A549 (cell line): Measurements from ENCODE around the gene APOOL. TPM values are rescaled to one million over a fixed set of nuclear protein-coding genes. Genes with fewer than 3 reads are reported as not detected.

Source experiments
- ATAC-seq, 2 experiments: fragments of 200-7000 bp in 1 of 2; fragments of >200 bp in 1 of 2; cut with Nextera tagmentation in 1 of 2; cut with Tn5 transposase in 1 of 2; 3 replicates each; pipeline versions ENCODE4 v1.8.0 to v1.9.1; 2018 to 2020; ENCODE audit warnings: mild to moderate bottlenecking in 1 of 2, moderate library complexity in 1 of 2
- CTCF ChIA-PET: fragments of 300-600 bp; sonication (Branson Sonifier 250); formaldehyde crosslinking; extraction: SDS; loops from one replicate; lab custom pipeline; 2021; ENCODE audit warnings: antibody characterized with exemption, inconsistent platforms; lab: Yijun Ruan, JAX
- POLR2A ChIA-PET: fragments of 350-600 bp; formaldehyde crosslinking; extraction: SDS; loops from one replicate; lab custom pipeline; 2021; ENCODE audit warnings: antibody characterized with exemption, inconsistent platforms; lab: Yijun Ruan, JAX
- DNase-seq, 2 experiments: peaks; one replicate each; pipeline versions ENCODE4 v3.0.0 to v3.0.0-alpha.2; 2011 to 2016; ENCODE audit warnings: low read depth in 1 of 2, low spot score in 1 of 2
- FAIRE-seq: peaks from 2 replicates; lab custom pipeline; 2011; peaks lifted over from hg19 to GRCh38; lab: Jason Lieb, UNC
- H3K27ac ChIP-seq, 2 experiments: fragments of >200 bp; sonication (Bioruptor Twin); formaldehyde crosslinking; 3 replicates each; pipeline ENCODE4 v1.5.1; 2016 to 2017
- H3K4me1 ChIP-seq: fragments of >200 bp; sonication (Bioruptor Twin); formaldehyde crosslinking; 3 replicates; pipeline ENCODE4 v1.6.1; 2016
- H3K4me2 ChIP-seq: fragments of >200 bp; sonication (Bioruptor Twin); formaldehyde crosslinking; 3 replicates; pipeline ENCODE4 v1.6.1; 2016
- H3K4me3 ChIP-seq: fragments of >200 bp; sonication (Bioruptor Twin); formaldehyde crosslinking; 3 replicates; pipeline ENCODE4 v1.5.1; 2016
- H3K9me3 ChIP-seq: fragments of >200 bp; sonication (Bioruptor Twin); formaldehyde crosslinking; 3 replicates; pipeline ENCODE4 v1.6.1; 2016
- BCL3 ChIP-seq: fragments of >200 bp; sonication (Bioruptor Twin); formaldehyde crosslinking; IDR thresholded peaks from 3 replicates; pipeline ENCODE4 v1.6.1; 2016
- BHLHE40 ChIP-seq: IDR thresholded peaks from 2 replicates; pipeline ENCODE4 v1.6.1; 2012; ENCODE audit warnings: low read depth, low read length, inconsistent platforms
- CHD2 ChIP-seq: fragments of 150-350 bp; IDR thresholded peaks from 2 replicates; pipeline ENCODE4 v1.6.1; 2014; ENCODE audit warnings: low read length; ENCODE audit not compliant: partially characterized antibody
- CHD4 ChIP-seq: fragments of 200-600 bp; sonication (generic); IDR thresholded peaks from 2 replicates; pipeline ENCODE4 v1.6.1; 2016; ENCODE audit warnings: antibody characterized with exemption, mild to moderate bottlenecking, borderline replicate concordance
- EHF ChIP-seq: fragments of 250-450 bp; sonication (Bioruptor Pico); IDR thresholded peaks from 2 replicates; pipeline ENCODE4 v1.5.0; 2020; ENCODE audit warnings: mild to moderate bottlenecking
- ESRRA ChIP-seq: fragments of 150-350 bp; IDR thresholded peaks from 2 replicates; pipeline ENCODE4 v1.6.1; 2014; ENCODE audit warnings: mild to moderate bottlenecking, low read length, borderline replicate concordance
- FOSB ChIP-seq: fragments of 250-450 bp; sonication (Bioruptor Pico); IDR thresholded peaks from 2 replicates; pipeline ENCODE4 v1.5.0; 2020; ENCODE audit warnings: mild to moderate bottlenecking, moderate library complexity
- FOSL2 ChIP-seq, 2 experiments: fragments of 450-650 bp in 1 of 2; fragments of >200 bp in 1 of 2; sonication (Bioruptor Twin) in 1 of 2; formaldehyde crosslinking; IDR thresholded peaks; 2 replicates each; pipeline versions ENCODE4 v1.5.0 to v1.6.1; 2016 to 2020; ENCODE audit warnings: mild to moderate bottlenecking in 1 of 2, moderate library complexity in 1 of 2
- FOXS1 ChIP-seq: fragments of 250-450 bp; sonication (Bioruptor Pico); IDR thresholded peaks from 2 replicates; pipeline ENCODE4 v1.5.0; 2020; ENCODE audit warnings: mild to moderate bottlenecking, moderate library complexity
- GATA3 ChIP-seq: IDR thresholded peaks from 2 replicates; pipeline ENCODE4 v1.6.1; 2012; ENCODE audit warnings: borderline replicate concordance
- HDAC2 ChIP-seq: fragments of 200-600 bp; sonication (generic); IDR thresholded peaks from 2 replicates; pipeline ENCODE4 v1.6.1; 2016
- HEYL ChIP-seq: fragments of 250-450 bp; sonication (Bioruptor Pico); IDR thresholded peaks from 2 replicates; pipeline ENCODE4 v1.8.0; 2021; ENCODE audit warnings: mild to moderate bottlenecking, moderate library complexity
- HMGXB4 ChIP-seq: fragments of 250-450 bp; sonication (Bioruptor Pico); IDR thresholded peaks from 2 replicates; pipeline ENCODE4 v1.5.0; 2021; ENCODE audit warnings: mild to moderate bottlenecking, moderate library complexity, borderline replicate concordance
- JUN ChIP-seq, 2 experiments: fragments of >200 bp; sonication (Bioruptor Twin); formaldehyde crosslinking; IDR thresholded peaks; 2 replicates in 1 of 2; 3 replicates in 1 of 2; pipeline ENCODE4 v1.6.1; 2016 to 2017
- JUNB ChIP-seq: fragments of >200 bp; sonication (Bioruptor Twin); formaldehyde crosslinking; IDR thresholded peaks from 2 replicates; pipeline ENCODE4 v1.6.1; 2016
- MAX ChIP-seq: IDR thresholded peaks from 2 replicates; pipeline ENCODE4 v1.6.1; 2012
- MAZ ChIP-seq: fragments of 150-350 bp; IDR thresholded peaks from 2 replicates; pipeline ENCODE4 v1.6.1; 2014; ENCODE audit warnings: antibody characterized with exemption, low read depth, low read length, borderline replicate concordance
- NPAS2 ChIP-seq: fragments of 250-450 bp; sonication (Bioruptor Pico); IDR thresholded peaks from 2 replicates; pipeline ENCODE4 v1.8.0; 2022; ENCODE audit warnings: mild to moderate bottlenecking, moderate library complexity, borderline replicate concordance
- PBX3 ChIP-seq: IDR thresholded peaks from 2 replicates; pipeline ENCODE4 v1.6.1; 2012
- POLR2A ChIP-seq: IDR thresholded peaks from 2 replicates; pipeline ENCODE4 v1.6.1; 2012; ENCODE audit warnings: mild to moderate bottlenecking, low read length
- POLR2AphosphoS2 ChIP-seq: conservative IDR thresholded peaks from 2 replicates; pipeline ENCODE4 v1.6.1; 2012; ENCODE audit warnings: low read length, improper control_type of control experiment, inconsistent platforms
- RARB ChIP-seq: fragments of 250-450 bp; sonication (Bioruptor Pico); IDR thresholded peaks from 2 replicates; pipeline ENCODE4 v1.8.0; 2021; ENCODE audit warnings: mild to moderate bottlenecking, moderate library complexity
- RFX5 ChIP-seq: fragments of 450-650 bp; IDR thresholded peaks from 2 replicates; pipeline ENCODE4 v1.7.1; 2014; ENCODE audit warnings: antibody characterized with exemption, mild to moderate bottlenecking, moderate library complexity
- SREBF2 ChIP-seq: fragments of 450-650 bp; IDR thresholded peaks from 2 replicates; pipeline ENCODE4 v1.6.1; 2014; ENCODE audit warnings: mild to moderate bottlenecking, moderate library complexity
- TFCP2L1 ChIP-seq: fragments of 250-450 bp; sonication (Bioruptor Pico); IDR thresholded peaks from 2 replicates; pipeline ENCODE4 v1.5.0; 2021; ENCODE audit warnings: mild to moderate bottlenecking
- TP53 ChIP-seq: fragments of 250-450 bp; sonication (Bioruptor Pico); IDR thresholded peaks from 2 replicates; pipeline ENCODE4 v1.5.0; 2021; ENCODE audit warnings: mild to moderate bottlenecking, moderate library complexity
- ZNF302 ChIP-seq: fragments of 250-450 bp; sonication (Bioruptor Pico); IDR thresholded peaks from 2 replicates; pipeline ENCODE4 v1.9.0; 2021; ENCODE audit warnings: inconsistent platforms, mild to moderate bottlenecking, moderate library complexity
- WGBS: methylation state at CpG from one replicate; pipeline ENCODE4 v1.1.6; 2017; ENCODE audit errors: missing lambda C conversion rate; 5-methylcytosine and 5-hydroxymethylcytosine counted together
- polyA plus RNA-seq, 4 experiments: library from polyadenylated mRNA; depleted of rRNA in 3 of 4; stranded (reverse); fragments of >200 nt; fragmentation: RNase III in 1 of 4; extraction: RNeasy Plus Mini Kit Qiagen cat#74134 plus additional on column Dnase treatment in 1 of 4; gene quantifications; 2 replicates in 3 of 4; 3 replicates in 1 of 4; pipeline ENCODE4 v1.2.3, GENCODE V29; 2011 to 2017
- TF ChIP-seq, protein P1 (sequence below): fragments of 200-600 bp; sonication (generic); IDR thresholded peaks from 2 replicates; pipeline ENCODE4 v1.6.1; 2016; ENCODE audit warnings: antibody characterized with exemption, mild to moderate bottlenecking, moderate library complexity
- TF ChIP-seq, protein P2 (sequence below): IDR thresholded peaks from 2 replicates; pipeline ENCODE4 v1.6.1; 2012; ENCODE audit warnings: low read depth, borderline replicate concordance

APOOL gene
- polyA plus RNA-seq, 2 of the 4 experiments (the other 2 are of a cell fraction) = 10.3 to 10.7 TPM

DNA sequence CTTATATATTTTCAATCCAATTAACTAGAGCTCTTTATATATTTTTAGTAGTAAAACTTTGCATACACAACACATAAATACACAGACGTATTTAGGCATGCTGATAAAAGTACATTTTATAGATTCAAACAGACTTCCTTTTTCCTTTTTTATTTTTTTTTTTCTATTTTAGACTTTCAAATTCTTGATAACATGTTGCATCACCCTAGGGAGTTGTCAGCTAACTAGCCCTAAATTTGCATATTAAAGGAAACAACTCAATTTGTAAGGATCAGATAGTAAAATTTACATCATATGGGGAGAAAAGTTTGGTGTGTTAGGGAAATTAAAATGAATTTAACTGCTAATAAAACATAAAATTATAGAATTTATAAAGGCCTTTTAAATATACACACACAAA lies 47.4 kb upstream of the APOOL start:
- DNase-seq (no peak), ATAC-seq (no peak), FAIRE-seq (no peak)
- ChIA-PET POLR2A (no interaction called here), CTCF (no interaction called here)
- no peaks in the 10 kb centered on the region for H3K9me3 ChIP-seq
- no peak for TF ChIP-seq HMGXB4 (CRISPR knock-in tag)
- TF ChIP-seq RARB (CRISPR knock-in tag) = no peak
- no peak for TF ChIP-seq POLR2AphosphoS2
- TF ChIP-seq FOXS1 (CRISPR knock-in tag) = no peak
- TF ChIP-seq ESRRA = no peak
- TF ChIP-seq FOSL2 (IDR thresholded peaks at IDR 0.05) = no peak
- no peak for TF ChIP-seq FOSL2 (CRISPR knock-in tag; IDR thresholded peaks at IDR 0.05)
- TF ChIP-seq CHD4 = no peak
- no peak for TF ChIP-seq JUN (IDR thresholded peaks at IDR 0.05)
- no peak for TF ChIP-seq HEYL (CRISPR knock-in tag)
- no peak for TF ChIP-seq HDAC2
- TF ChIP-seq CHD2 = no peak
- TF ChIP-seq EHF = no peak
- TF ChIP-seq GATA3 = no peak
- TF ChIP-seq BCL3 = no peak
- TF ChIP-seq JUNB = no peak
- TF ChIP-seq PBX3 = no peak
- TF ChIP-seq, protein P1, sequence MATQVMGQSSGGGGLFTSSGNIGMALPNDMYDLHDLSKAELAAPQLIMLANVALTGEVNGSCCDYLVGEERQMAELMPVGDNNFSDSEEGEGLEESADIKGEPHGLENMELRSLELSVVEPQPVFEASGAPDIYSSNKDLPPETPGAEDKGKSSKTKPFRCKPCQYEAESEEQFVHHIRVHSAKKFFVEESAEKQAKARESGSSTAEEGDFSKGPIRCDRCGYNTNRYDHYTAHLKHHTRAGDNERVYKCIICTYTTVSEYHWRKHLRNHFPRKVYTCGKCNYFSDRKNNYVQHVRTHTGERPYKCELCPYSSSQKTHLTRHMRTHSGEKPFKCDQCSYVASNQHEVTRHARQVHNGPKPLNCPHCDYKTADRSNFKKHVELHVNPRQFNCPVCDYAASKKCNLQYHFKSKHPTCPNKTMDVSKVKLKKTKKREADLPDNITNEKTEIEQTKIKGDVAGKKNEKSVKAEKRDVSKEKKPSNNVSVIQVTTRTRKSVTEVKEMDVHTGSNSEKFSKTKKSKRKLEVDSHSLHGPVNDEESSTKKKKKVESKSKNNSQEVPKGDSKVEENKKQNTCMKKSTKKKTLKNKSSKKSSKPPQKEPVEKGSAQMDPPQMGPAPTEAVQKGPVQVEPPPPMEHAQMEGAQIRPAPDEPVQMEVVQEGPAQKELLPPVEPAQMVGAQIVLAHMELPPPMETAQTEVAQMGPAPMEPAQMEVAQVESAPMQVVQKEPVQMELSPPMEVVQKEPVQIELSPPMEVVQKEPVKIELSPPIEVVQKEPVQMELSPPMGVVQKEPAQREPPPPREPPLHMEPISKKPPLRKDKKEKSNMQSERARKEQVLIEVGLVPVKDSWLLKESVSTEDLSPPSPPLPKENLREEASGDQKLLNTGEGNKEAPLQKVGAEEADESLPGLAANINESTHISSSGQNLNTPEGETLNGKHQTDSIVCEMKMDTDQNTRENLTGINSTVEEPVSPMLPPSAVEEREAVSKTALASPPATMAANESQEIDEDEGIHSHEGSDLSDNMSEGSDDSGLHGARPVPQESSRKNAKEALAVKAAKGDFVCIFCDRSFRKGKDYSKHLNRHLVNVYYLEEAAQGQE = no peak
- no peak for TF ChIP-seq ZNF302 (CRISPR knock-in tag)
- no peak overlapping the region for H3K4me3 ChIP-seq
- no peaks in the 10 kb centered on the region for H3K4me1 ChIP-seq
- WGBS = 69% methylated on average over 1 of the region's 1 CpG
- H3K4me2 ChIP-seq = no peak overlapping the region
- no peak overlapping the region for H3K27ac ChIP-seq

- Histone ChIP-seq H3K9me3 (no peaks in the 10 kb centered on the region), H3K4me3 (no peak overlapping the region), H3K4me1 (no peaks in the 10 kb centered on the region), H3K27ac (no peak overlapping the region), H3K4me2 (no peak overlapping the region)
- no peak for DNase-seq
- WGBS = 0% methylated on average over 1 of the region's 19 CpGs
- no peak for ATAC-seq
- no peak for FAIRE-seq
- ChIA-PET POLR2A (no interaction called here), CTCF (no interaction called here)
- no peak for TF ChIP-seq FOSB
- TF ChIP-seq MAZ = no peak
- TF ChIP-seq JUNB = no peak
- no peak for TF ChIP-seq RARB (CRISPR knock-in tag)
- TF ChIP-seq TFCP2L1 (CRISPR knock-in tag) = no peak
- TF ChIP-seq BHLHE40 = no peak
- TF ChIP-seq CHD4 = no peak
- no peak for TF ChIP-seq SREBF2
- no peak for TF ChIP-seq PBX3
- no peak for TF ChIP-seq TP53 (CRISPR knock-in tag)
- no peak for TF ChIP-seq POLR2A
- no peak for TF ChIP-seq NPAS2 (CRISPR knock-in tag)
- TF ChIP-seq, protein P2, sequence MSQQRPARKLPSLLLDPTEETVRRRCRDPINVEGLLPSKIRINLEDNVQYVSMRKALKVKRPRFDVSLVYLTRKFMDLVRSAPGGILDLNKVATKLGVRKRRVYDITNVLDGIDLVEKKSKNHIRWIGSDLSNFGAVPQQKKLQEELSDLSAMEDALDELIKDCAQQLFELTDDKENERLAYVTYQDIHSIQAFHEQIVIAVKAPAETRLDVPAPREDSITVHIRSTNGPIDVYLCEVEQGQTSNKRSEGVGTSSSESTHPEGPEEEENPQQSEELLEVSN = no peak
- TF ChIP-seq MAX = no peak
- TF ChIP-seq RFX5 = no peak
Measured at GRCh38 chrX:84974803-84975202, 28.9 kb upstream of the APOOL start.
